Retinal pigment epithelial cell (primary cell): ENCODE measurements around the gene EXOSC2.

Experiments
- DNase-seq: peaks from one replicate; pipeline ENCODE4 v3.0.0-alpha.2; 2010; ENCODE audit warnings: low read depth
- H3K4me3 ChIP-seq: 2 replicates; pipeline ENCODE4 v1.5.1; 2011; ENCODE audit warnings: mild to moderate bottlenecking, low read length, control low read depth, moderate library complexity
- TF ChIP-seq, protein P1 (sequence below): conservative IDR thresholded peaks from 2 replicates; pipeline ENCODE4 v1.5.1; 2011; ENCODE audit warnings: low read depth, low read length, control low read depth, inconsistent platforms

Gene EXOSC2

DNA sequence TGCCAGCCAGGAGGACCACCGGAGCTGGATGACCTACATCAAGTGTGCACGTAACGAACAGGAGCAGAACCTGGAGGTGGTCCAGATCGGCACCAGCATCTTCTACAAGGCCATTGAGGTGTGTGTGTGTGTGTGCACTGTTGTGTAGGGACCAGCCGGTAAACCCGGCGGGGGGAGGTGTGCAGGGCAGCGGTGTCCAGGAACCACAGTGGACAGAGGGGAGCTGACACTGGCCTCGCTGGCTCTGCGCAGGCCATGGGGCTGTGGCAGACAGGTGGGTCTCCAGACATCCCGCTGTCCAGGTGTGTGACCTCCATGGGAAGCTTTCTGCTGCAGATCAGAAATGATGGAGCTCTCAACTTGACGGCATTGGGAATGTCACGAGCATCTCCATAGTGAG, 25.4 kb upstream of the EXOSC2 start:
- no peak overlapping the region for H3K4me3 ChIP-seq
- no peak for DNase-seq
- TF ChIP-seq, protein P1, sequence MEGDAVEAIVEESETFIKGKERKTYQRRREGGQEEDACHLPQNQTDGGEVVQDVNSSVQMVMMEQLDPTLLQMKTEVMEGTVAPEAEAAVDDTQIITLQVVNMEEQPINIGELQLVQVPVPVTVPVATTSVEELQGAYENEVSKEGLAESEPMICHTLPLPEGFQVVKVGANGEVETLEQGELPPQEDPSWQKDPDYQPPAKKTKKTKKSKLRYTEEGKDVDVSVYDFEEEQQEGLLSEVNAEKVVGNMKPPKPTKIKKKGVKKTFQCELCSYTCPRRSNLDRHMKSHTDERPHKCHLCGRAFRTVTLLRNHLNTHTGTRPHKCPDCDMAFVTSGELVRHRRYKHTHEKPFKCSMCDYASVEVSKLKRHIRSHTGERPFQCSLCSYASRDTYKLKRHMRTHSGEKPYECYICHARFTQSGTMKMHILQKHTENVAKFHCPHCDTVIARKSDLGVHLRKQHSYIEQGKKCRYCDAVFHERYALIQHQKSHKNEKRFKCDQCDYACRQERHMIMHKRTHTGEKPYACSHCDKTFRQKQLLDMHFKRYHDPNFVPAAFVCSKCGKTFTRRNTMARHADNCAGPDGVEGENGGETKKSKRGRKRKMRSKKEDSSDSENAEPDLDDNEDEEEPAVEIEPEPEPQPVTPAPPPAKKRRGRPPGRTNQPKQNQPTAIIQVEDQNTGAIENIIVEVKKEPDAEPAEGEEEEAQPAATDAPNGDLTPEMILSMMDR, result no peak

DNA sequence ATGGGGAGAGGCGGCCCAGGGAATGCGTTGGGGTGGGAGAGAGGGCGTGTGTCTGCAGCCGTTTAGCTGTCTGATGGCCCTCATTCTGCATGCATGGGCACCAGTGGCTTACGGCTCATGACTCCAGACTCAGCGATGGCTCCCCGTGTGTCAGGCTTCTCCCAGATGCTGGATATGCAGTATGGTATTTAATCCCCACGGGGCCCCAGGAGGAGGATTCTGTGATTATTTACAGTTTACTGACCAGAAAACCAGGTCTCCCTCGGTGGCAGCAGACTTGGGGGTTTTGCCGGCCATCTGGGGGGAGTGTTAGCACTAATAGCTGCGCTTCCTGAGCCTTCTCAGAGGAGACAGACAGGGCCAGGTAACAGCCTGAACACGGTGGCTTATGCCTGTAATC, 24.9 kb upstream of the EXOSC2 start:
- no peak overlapping the region for H3K4me3 ChIP-seq
- no peak for DNase-seq
- TF ChIP-seq, protein P1, result no peak

DNA sequence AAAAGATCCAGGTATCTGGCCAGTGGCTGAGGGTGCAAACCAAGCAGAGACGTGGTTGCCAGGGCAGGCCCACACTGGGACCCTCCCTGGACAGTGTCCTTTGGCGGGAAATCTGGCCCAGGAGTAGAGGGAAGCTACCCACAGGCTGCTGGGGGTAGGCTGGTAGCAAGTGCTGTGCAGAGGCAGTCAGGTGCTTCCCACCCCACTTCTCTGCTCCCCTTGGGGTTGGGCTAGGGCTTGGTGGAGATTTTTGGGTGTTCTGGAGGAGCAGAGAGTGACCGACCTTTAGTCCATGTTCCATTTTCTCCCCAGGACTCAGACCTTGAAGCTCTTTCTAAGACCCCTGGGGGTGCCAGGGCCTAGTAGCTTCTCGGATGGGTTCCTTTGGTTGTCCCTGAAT, 23.6 kb upstream of the EXOSC2 start:
- TF ChIP-seq, protein P1, result no peak
- H3K4me3 ChIP-seq, result no peak overlapping the region
- DNase-seq, result no peak

DNA sequence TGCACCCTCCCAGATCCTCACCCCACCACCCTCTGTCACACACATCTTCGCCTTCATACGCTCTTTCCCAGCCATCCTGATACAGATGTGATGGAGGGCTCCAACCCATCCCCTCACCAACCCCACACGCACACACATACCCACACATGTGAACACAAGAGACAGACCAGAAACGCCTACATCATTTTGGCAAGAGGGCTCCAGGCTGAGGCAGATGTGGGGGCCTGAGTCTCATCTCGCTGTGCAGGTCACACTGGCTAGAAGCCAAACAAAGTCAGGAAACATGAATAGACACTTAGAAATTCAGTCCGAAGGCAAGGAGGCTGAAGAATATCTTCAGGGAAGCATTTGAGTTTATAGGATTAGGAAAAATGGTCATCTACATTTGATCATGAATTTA, 22.9 kb upstream of the EXOSC2 start:
- H3K4me3 ChIP-seq, result no peak overlapping the region
- no peak for DNase-seq
- TF ChIP-seq, protein P1, result no peak

DNA sequence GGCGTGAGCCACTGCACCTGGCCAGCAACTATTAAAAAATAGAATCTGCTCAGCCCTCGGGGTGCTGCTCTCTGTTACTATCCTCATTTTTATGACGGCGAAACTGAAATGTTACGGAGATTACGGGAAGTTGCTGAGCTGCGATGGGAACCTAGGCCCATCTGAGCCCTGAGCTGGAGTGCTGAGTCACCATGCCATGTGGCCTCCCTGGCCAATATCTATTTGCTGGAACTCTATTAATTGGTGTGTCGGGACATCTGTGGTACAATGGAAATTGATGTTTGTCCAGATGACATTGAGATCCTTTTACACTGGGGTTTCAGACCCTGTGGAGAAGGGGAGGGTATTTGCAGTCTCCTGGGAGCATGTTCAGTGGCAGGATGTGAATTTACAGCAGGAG, 21.1 kb upstream of the EXOSC2 start:
- TF ChIP-seq, protein P1, result no peak
- no peak for DNase-seq
- no peak overlapping the region for H3K4me3 ChIP-seq

DNA sequence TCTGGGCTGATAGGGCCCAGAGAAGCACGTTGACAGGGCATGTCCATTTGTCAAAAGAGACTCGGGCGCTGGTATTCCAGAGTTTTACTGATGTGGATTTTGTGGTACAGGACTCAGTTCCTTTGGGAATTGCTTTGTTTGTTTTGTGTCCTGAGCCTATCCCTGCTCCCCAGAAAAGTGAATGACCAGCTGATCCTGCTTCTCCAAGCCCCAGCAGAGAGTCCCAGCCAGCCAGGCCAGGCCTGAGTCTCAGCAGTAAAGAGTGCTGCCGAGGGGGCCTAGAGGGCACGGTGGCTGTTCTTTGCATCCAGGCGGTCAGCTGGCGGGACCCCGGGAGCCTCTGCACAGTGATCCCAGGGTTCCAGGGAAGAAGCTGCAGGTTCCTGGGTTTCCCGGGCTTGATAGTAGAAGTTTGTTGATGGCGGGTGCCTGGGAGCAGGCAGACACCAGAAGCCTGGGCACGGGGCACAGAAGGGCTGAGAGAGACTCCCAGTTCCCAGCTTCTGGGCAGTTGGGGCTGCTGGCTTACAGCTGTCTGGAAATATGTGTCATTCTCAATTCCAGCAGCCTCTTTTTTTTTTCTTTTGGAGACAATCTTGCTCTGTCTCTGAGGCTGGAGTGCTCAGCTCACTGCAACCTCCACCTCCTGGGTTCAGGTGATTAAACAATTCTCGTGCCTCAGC, 20.5 kb upstream of the EXOSC2 start:
- H3K4me3 ChIP-seq, result no peak overlapping the region
- TF ChIP-seq, protein P1, result no peak
- no peak for DNase-seq

DNA sequence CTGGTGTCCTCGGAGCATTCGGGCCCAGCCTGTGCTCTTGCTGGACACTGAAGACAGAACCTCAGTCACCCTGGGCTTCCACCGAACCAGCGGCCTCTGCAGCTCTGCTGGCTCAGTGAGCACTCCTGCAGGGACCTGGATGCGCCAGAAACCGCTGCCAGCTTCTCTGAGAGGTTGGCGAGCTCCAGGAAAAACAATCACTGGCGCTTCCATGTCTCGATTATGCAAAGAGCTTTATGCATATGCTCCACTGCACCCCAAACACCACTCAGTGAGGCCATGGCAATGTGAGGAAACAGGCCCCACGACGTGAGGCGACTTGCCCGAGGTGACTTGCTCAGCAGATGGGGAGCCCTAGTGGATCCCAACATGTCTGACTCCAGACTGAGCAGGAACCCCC, 18.2 kb upstream of the EXOSC2 start:
- no peak overlapping the region for H3K4me3 ChIP-seq
- no peak for DNase-seq
- TF ChIP-seq, protein P1, result no peak
